Epithelial cell of proximal tubule (primary cell): ENCODE measurements around the gene EIF4A3. TPM values are rescaled to one million over a fixed set of nuclear protein-coding genes. Genes with fewer than 3 reads are reported as not detected.

Experiments used
- DNase-seq: peaks from one replicate; pipeline ENCODE4 v3.0.0-alpha.2; 2011; ENCODE audit warnings: low read depth
- H3K4me3 ChIP-seq: 2 replicates; pipeline ENCODE4 v1.5.1; 2011; ENCODE audit warnings: low read depth, mild to moderate bottlenecking, low read length
- CTCF ChIP-seq: conservative IDR thresholded peaks from 2 replicates; pipeline ENCODE4 v1.5.1; 2012; ENCODE audit warnings: low read depth, mild to moderate bottlenecking, low read length
- total RNA-seq: library from RNA; depleted of rRNA; stranded (reverse); fragments of >200 nt; gene quantifications from 2 replicates; pipeline ENCODE4 v1.2.3, GENCODE V29; 2015

EIF4A3 gene
- 122 and 123 TPM in 2 replicates for total RNA-seq

DNA sequence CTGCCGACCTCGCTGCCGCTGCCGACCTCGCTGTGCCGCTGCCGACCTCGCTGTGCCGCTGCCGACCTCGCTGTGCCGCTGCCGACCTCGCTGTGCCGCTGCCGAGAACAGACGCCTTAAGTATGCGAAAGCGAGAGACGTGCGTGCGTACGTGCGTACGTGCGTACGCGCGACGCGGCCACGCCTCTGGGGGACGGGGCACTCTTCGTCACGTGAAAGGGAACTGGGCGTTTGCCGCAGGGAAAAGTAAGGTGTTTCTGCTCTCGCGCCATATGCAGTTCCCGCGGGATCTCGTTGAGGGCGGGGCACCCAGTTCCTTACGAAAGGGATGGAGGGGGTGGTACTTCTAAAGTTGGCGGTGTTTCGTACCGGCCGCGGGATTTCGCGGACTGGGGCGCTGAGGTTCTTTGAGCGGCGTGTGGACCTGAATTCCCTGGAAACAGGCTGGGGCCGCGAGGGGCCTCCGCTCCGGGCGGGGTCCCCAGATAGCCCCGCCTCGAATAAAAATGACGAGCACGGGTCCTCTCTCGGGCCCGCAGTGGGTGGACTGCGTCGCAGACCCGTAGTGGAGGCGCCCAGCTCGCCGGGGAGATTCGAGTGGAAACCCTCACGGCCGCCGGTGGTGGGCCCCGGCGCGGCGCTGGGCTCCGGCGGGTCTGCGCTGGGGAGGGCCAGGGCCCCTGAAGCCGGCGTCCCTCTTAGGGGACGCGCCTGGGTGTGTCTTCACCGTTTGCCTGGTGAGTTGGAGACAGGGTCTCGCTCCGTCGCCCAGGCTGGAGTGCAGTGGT, at the start of gene EIF4A3:
Gene EIF4A3, minus strand, starts transcription at position 94 of the 788 bp plus-strand sequence. CDS start 167 bp downstream, outside the sequence.
- peak within 1 kb of the TSS; percentile 97 for H3K4me3 ChIP-seq
- peak; percentile 84 for DNase-seq
- no peak for TF ChIP-seq CTCF

DNA sequence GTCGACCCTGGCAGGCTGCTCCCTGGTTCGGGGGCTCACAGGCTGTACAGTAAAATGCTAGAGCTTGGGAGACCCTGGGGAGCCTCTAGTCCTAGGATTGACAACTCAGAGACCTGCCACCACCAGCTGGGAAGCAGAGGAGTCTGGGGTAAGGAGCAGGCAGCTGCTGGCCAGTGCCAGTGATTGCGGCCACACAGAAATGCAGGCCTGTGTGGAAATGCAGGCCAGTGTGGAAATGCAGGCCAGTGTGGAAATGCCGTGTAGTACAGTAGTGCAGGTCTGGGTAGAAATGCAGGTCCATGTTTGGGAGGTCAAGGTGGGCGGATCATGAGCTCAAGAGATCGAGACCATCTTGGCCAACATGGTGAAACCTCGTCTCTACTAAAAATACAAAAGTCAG, 49.7 kb upstream of the EIF4A3 start:
- H3K4me3 ChIP-seq = no peak overlapping the region
- TF ChIP-seq CTCF = no peak
- no peak for DNase-seq

GRCh38 chr17:80195671-80196529, 49.0 kb upstream of the EIF4A3 start:
- TF ChIP-seq CTCF = peak; percentile 81
- DNase-seq = no peak
- no peak overlapping the region for H3K4me3 ChIP-seq

GRCh38 chr17:80195141-80195540, 48.2 kb upstream of the EIF4A3 start:
- no peak for TF ChIP-seq CTCF
- no peak for DNase-seq

GRCh38 chr17:80191865-80192661, 45.1 kb upstream of the EIF4A3 start:
- DNase-seq = no peak
- H3K4me3 ChIP-seq = no peak overlapping the region
- TF ChIP-seq CTCF = no peak

More at GRCh38 chr17:80195141-80195540, 48.2 kb upstream of the EIF4A3 start:
- no peak overlapping the region for H3K4me3 ChIP-seq

DNA sequence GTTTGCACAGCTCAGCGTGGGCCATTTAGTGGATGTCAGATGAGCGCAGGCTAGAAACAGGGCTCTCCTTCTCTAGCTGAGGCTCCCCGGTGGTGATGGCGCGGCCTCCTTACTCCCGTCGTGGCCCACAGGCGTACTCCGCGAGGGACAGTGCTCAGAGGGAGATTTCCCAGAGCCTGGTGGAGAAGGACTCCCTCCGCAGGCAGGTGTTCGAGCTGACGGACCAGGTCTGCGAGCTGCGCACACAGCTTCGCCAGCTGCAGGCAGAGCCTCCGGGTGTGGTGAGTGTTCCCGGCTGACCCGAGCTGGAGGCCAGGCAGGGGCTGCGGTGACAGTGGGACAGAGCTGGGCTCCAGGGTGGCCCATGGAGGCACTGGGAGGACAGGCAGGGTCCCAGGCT, 44.3 kb upstream of the EIF4A3 start:
- no peak for DNase-seq
- TF ChIP-seq CTCF = no peak
- no peak overlapping the region for H3K4me3 ChIP-seq
